Measurements from ENCODE around the gene PIGH. TPM values are rescaled to one million over a fixed set of nuclear protein-coding genes. Genes with fewer than 3 reads are reported as not detected.

PIGH gene
- polyA plus RNA-seq, 1 of the 3 experiments (the other 2 are of a cell fraction) = 23.6 TPM

DNA sequence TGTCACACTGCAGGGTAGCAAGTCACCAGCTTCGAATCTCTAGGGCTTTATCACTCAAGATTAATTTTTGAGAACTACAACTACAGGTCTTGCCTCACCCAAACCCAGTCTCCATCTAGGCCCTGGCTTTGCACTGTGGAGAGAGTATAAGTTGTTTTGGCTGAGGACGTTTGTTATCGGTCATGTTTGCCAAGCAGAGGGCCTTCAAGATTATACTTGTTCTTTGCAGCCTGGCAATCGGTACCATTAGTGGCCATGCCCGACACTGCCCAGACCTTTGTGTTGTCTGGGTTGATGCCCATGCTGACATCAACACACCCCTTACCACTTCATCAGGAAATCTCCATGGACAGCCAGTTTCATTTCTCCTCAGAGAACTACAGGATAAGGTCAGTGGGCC is 45.3 kb upstream of the PIGH start:
- TF ChIP-seq GATA2 (CRISPR knock-in tag; IDR thresholded peaks at IDR 0.05) (no peak), YY1 (IDR thresholded peaks at IDR 0.05; ENCODE audit: low read depth) (no peak), TAF1 (IDR thresholded peaks at IDR 0.05; ENCODE audit: borderline replicate concordance, low read depth, low read length) (no peak), EP300 (IDR thresholded peaks at IDR 0.05; ENCODE audit: borderline replicate concordance in 1 of 2, low read depth in 1 of 2, low read length in 1 of 2) (no peak)
- Histone ChIP-seq H3K4me1 (ENCODE audit: control insufficient read depth in 1 of 2, insufficient read depth in 2 of 2, low read depth in 1 of 2, low read length in 1 of 2) (peaks cover 0 to 3% of the 10 kb centered on the region in 2 experiments; a peak in 1 of 4 replicates), H3F3A (replicated peaks; ENCODE audit: insufficient read depth) (no peaks in the 10 kb centered on the region), H3K4me2 (no peak overlapping the region), H3K9ac (no peak overlapping the region), H3K9me3 (no peaks in the 10 kb centered on the region), H3K79me2 (ENCODE audit: insufficient read depth) (no peaks in the 10 kb centered on the region), H3K27me3 (ENCODE audit: insufficient read depth) (no peaks in the 10 kb centered on the region), H2AFZ (ENCODE audit: low read depth) (no peak overlapping the region), H3K36me3 (replicated peaks in 1 of 2; ENCODE audit: control insufficient read depth in 1 of 2, insufficient read depth in 2 of 2, low read length in 1 of 2) (peaks cover 24 to 50% of the 10 kb centered on the region in 2 experiments), H3K27ac (ENCODE audit: low read depth in 2 of 2, low read length in 1 of 2) (no peak overlapping the region), H3K4me3 (ENCODE audit: low read depth in 2 of 2, low read length in 1 of 2) (no peak overlapping the region), H3K9me2 (no peaks in the 10 kb centered on the region), H4K20me1 (ENCODE audit: insufficient read depth) (no peaks in the 10 kb centered on the region)
- POLR2A ChIA-PET = no interaction called here
- no peak for DNase-seq
- 96% methylated on average over 5 of the region's 5 CpGs for WGBS (ENCODE audit: low lambda C conversion rate)
- CTCF ChIA-PET = interaction anchor here (1.0 kb wide), 1 partner anchor 26 kb away, joined by 7 read pairs; no protein-coding TSS in a partner anchor

DNA sequence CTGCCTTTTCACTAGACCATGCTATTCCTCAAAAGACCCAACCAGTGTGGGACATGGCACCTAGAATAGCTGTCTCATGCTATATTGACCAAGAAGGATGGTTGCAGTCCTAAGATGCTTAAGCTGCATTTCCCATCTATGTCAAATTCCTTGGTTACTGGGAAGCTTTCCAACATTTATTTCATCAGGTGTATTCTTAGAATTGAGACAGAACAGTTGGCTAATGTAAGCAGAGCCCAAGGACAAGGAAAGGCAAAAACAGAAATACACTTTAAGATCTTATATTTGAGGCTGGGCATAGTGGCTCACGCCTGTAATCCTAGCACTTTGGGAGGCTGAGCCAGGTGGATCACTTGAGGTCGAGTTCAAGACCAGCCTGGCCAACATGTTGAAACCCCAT is 44.4 kb upstream of the PIGH start:
- TF ChIP-seq TEAD4 (IDR thresholded peaks at IDR 0.05; ENCODE audit: borderline replicate concordance, insufficient read depth) (no peak), YY1 (IDR thresholded peaks at IDR 0.05; ENCODE audit: low read depth) (no peak), EP300 (IDR thresholded peaks at IDR 0.05; ENCODE audit: borderline replicate concordance in 1 of 2, low read depth in 1 of 2, low read length in 1 of 2) (no peak), FOXJ3 (CRISPR knock-in tag; IDR thresholded peaks at IDR 0.05) (no peak)
- Histone ChIP-seq H3K36me3 (replicated peaks in 1 of 2; ENCODE audit: control insufficient read depth in 1 of 2, insufficient read depth in 2 of 2, low read length in 1 of 2) (peaks cover 14 to 40% of the 10 kb centered on the region in 2 experiments), H3K4me2 (no peak overlapping the region), H3K9me2 (no peaks in the 10 kb centered on the region), H3K4me1 (ENCODE audit: control insufficient read depth in 1 of 2, insufficient read depth in 2 of 2, low read depth in 1 of 2, low read length in 1 of 2) (no peaks in the 10 kb centered on the region; a peak in 1 of 4 replicates), H3K79me2 (ENCODE audit: insufficient read depth) (no peaks in the 10 kb centered on the region), H3K4me3 (ENCODE audit: low read depth in 2 of 2, low read length in 1 of 2) (no peak overlapping the region), H3K9me3 (no peaks in the 10 kb centered on the region), H3K9ac (no peak overlapping the region), H4K20me1 (ENCODE audit: insufficient read depth) (no peaks in the 10 kb centered on the region), H3K27me3 (ENCODE audit: insufficient read depth) (no peaks in the 10 kb centered on the region), H2AFZ (ENCODE audit: low read depth) (no peak overlapping the region), H3F3A (replicated peaks; ENCODE audit: insufficient read depth) (no peaks in the 10 kb centered on the region), H3K27ac (ENCODE audit: low read depth in 2 of 2, low read length in 1 of 2) (no peak overlapping the region)
- no peak for DNase-seq
- ChIA-PET CTCF (interaction anchor here (1.0 to 1.4 kb wide), 3 partner anchors 21 to 61 kb away, joined by 3 to 7 read pairs (median 3); no protein-coding TSS in a partner anchor), POLR2A (no interaction called here)
- 93% methylated on average over 2 of the region's 2 CpGs for WGBS (ENCODE audit: low lambda C conversion rate)

- H3K79me2 ChIP-seq (ENCODE audit: insufficient read depth) = no peaks in the 10 kb centered on the region
- 93% methylated on average over 1 of the region's 1 CpG for WGBS (ENCODE audit: low lambda C conversion rate)
- ChIA-PET POLR2A (no interaction called here), CTCF (interaction anchor here (1.0 to 1.4 kb wide), 2 partner anchors 20 to 60 kb away, joined by 3 read pairs; no protein-coding TSS in a partner anchor)
- no peak overlapping the region for H3K9ac ChIP-seq
- no peak for DNase-seq
- H3K36me3 ChIP-seq (replicated peaks in 1 of 2; ENCODE audit: control insufficient read depth in 1 of 2, insufficient read depth in 2 of 2, low read length in 1 of 2) = peaks cover 10 to 33% of the 10 kb centered on the region in 2 experiments
- H2AFZ ChIP-seq (ENCODE audit: low read depth) = no peak overlapping the region
- TF ChIP-seq EZH2phosphoT487 (IDR thresholded peaks at IDR 0.05; ENCODE audit: borderline replicate concordance, low read depth) = no peak
- no peak for TF ChIP-seq GATA2 (CRISPR knock-in tag; IDR thresholded peaks at IDR 0.05)
- no peaks in the 10 kb centered on the region for H3K4me1 ChIP-seq (ENCODE audit: control insufficient read depth in 1 of 2, insufficient read depth in 2 of 2, low read depth in 1 of 2, low read length in 1 of 2)
- no peaks in the 10 kb centered on the region for H3K9me2 ChIP-seq
- no peaks in the 10 kb centered on the region for H3F3A ChIP-seq (replicated peaks; ENCODE audit: insufficient read depth)
- H4K20me1 ChIP-seq (ENCODE audit: insufficient read depth) = no peaks in the 10 kb centered on the region
- H3K27ac ChIP-seq (ENCODE audit: low read depth in 2 of 2, low read length in 1 of 2) = no peak overlapping the region
- H3K9me3 ChIP-seq = no peaks in the 10 kb centered on the region
- H3K4me2 ChIP-seq = no peak overlapping the region
- H3K27me3 ChIP-seq (ENCODE audit: insufficient read depth) = no peaks in the 10 kb centered on the region
- no peak overlapping the region for H3K4me3 ChIP-seq (ENCODE audit: low read depth in 2 of 2, low read length in 1 of 2)
Observed at GRCh38 chr14:67643713-67644112, 43.6 kb upstream of the PIGH start.
